Activated effector memory CD4-positive, alpha-beta T cell treated with Interleukin-2 at 50 U/mL for 16 hours (primary cell): ENCODE measurements around the gene MT2A.
"Not testable (repeated sequence)": the region's sequence is repeated elsewhere in the genome, so short reads cannot be mapped to it uniquely, and the experiment has no call there.

ENCODE experiments used
- DNase-seq: peaks from one replicate; pipeline ENCODE4 v3.0.0-alpha.2; 2020

Gene MT2A

GRCh38 chr16:56608043-56608875 lies at the start of gene MT2A:
Gene MT2A (plus strand): TSS chr16:56608584. CDS start chr16:56608656, 72 bp downstream.
- DNase-seq: peak; percentile 84

GRCh38 chr16:56559109-56559508 lies 49.3 kb upstream of the MT2A start:
- DNase-seq: no peak

GRCh38 chr16:56560447-56560846 lies 47.9 kb upstream of the MT2A start:
- DNase-seq: no peak

GRCh38 chr16:56561126-56561525 lies 47.3 kb upstream of the MT2A start:
- DNase-seq: no peak

- DNase-seq: no peak
Observed at GRCh38 chr16:56564793-56565477, 43.4 kb upstream of the MT2A start, which contains the start of gene MT4. Gene MT4 (plus strand): TSS chr16:56565073. CDS start chr16:56565129, 56 bp downstream.

GRCh38 chr16:56569971-56570370 lies 38.4 kb upstream of the MT2A start:
- DNase-seq: no peak

- no peak for DNase-seq
Observed at GRCh38 chr16:56571525-56571924, 36.9 kb upstream of the MT2A start.

- no peak for DNase-seq
Observed at GRCh38 chr16:56574625-56575024, 33.8 kb upstream of the MT2A start.

- DNase-seq: peak; percentile 77
Observed at GRCh38 chr16:56576585-56577299, 31.6 kb upstream of the MT2A start.

GRCh38 chr16:56577300-56577625 lies 31.1 kb upstream of the MT2A start:
- DNase-seq: no peak

GRCh38 chr16:56580391-56581048 lies 27.9 kb upstream of the MT2A start:
- DNase-seq: no peak

- not testable (repeated sequence) for DNase-seq
Observed at GRCh38 chr16:56582911-56583310, 25.5 kb upstream of the MT2A start.

GRCh38 chr16:56583351-56584168 lies 24.8 kb upstream of the MT2A start:
- DNase-seq: no peak

- no peak for DNase-seq
Observed at GRCh38 chr16:56584276-56584675, 24.1 kb upstream of the MT2A start.

- no peak for DNase-seq
Observed at GRCh38 chr16:56588781-56589140, 19.6 kb upstream of the MT2A start.

GRCh38 chr16:56589141-56590039 lies 19.0 kb upstream of the MT2A start, which contains the start of gene MT3:
Gene MT3 (plus strand): TSS chr16:56589528. CDS start chr16:56589591, 63 bp downstream.
- DNase-seq: no peak

- DNase-seq: no peak
Observed at GRCh38 chr16:56591377-56592060, 16.9 kb upstream of the MT2A start.

- no peak for DNase-seq
Observed at GRCh38 chr16:56593573-56594291, 14.7 kb upstream of the MT2A start.

- DNase-seq: no peak
Observed at GRCh38 chr16:56594292-56594619, 14.1 kb upstream of the MT2A start.
